SKM-1 treated with dmso at 0.1 percent for 144 hours (cell line): ENCODE data around the gene IQCH.

ENCODE experiments used
- DNase-seq: peaks from one replicate; lab custom pipeline; 2025; ENCODE audit not compliant: unreplicated experiment; lab: John Stamatoyannopoulos, UW

IQCH gene

GRCh38 chr15:67296684-67297083 is 42.1 kb downstream of the IQCH start:
- DNase-seq: no peak

GRCh38 chr15:67300266-67301025 is 45.9 kb downstream of the IQCH start:
- no peak for DNase-seq

GRCh38 chr15:67303490-67304363 is 49.1 kb downstream of the IQCH start:
- DNase-seq: peak; percentile 9

- DNase-seq: no peak
These were observed 50.2 kb downstream of the IQCH start for GRCh38 chr15:67304778-67305177.

- DNase-seq: no peak
These were observed 50.9 kb downstream of the IQCH start for GRCh38 chr15:67305506-67305905.

GRCh38 chr15:67307156-67307555 is 52.6 kb downstream of the IQCH start:
- no peak for DNase-seq

- no peak for DNase-seq
These were observed 53.5 kb downstream of the IQCH start for GRCh38 chr15:67307889-67308597.

- no peak for DNase-seq
These were observed 57.1 kb downstream of the IQCH start for GRCh38 chr15:67311731-67312130.

GRCh38 chr15:67319961-67320360 is 65.4 kb downstream of the IQCH start:
- DNase-seq: no peak

- DNase-seq: no peak
These were observed 66.8 kb downstream of the IQCH start for GRCh38 chr15:67321352-67321751.

GRCh38 chr15:67322481-67322880 is 67.9 kb downstream of the IQCH start:
- DNase-seq: no peak

GRCh38 chr15:67327312-67327711 is 72.7 kb downstream of the IQCH start:
- DNase-seq: no peak

GRCh38 chr15:67327737-67328136 is 73.2 kb downstream of the IQCH start:
- DNase-seq: no peak

GRCh38 chr15:67329984-67330733 is 75.6 kb downstream of the IQCH start:
- DNase-seq: no peak

GRCh38 chr15:67331676-67332075 is 77.1 kb downstream of the IQCH start:
- DNase-seq: no peak

GRCh38 chr15:67335026-67335425 is 80.4 kb downstream of the IQCH start:
- no peak for DNase-seq

- no peak for DNase-seq
These were observed 81.1 kb downstream of the IQCH start for GRCh38 chr15:67335534-67336222.

GRCh38 chr15:67340630-67341029 is 86.0 kb downstream of the IQCH start:
- DNase-seq: no peak

GRCh38 chr15:67341539-67341938 is 87.0 kb downstream of the IQCH start:
- DNase-seq: no peak

- no peak for DNase-seq
These were observed 88.6 kb downstream of the IQCH start for GRCh38 chr15:67343206-67343605.
